NCI-H345 treated with DMSO at 0.1 percent for 48 hours (cell line): ENCODE results near the gene PGGHG.
"Not testable (repeated sequence)": the region's sequence is repeated elsewhere in the genome, so short reads cannot be mapped to it uniquely, and the experiment has no call there.

ENCODE experiments used
- DNase-seq: peaks from one replicate; lab custom pipeline; 2025; ENCODE audit not compliant: unreplicated experiment; lab: John Stamatoyannopoulos, UW

PGGHG gene

GRCh38 chr11:288478-289397 is at the start of gene PGGHG:
Gene PGGHG, plus strand, starts transcription at chr11:289126. Its CDS starts 691 bp downstream, at chr11:289817.
- no peak for DNase-seq

DNA sequence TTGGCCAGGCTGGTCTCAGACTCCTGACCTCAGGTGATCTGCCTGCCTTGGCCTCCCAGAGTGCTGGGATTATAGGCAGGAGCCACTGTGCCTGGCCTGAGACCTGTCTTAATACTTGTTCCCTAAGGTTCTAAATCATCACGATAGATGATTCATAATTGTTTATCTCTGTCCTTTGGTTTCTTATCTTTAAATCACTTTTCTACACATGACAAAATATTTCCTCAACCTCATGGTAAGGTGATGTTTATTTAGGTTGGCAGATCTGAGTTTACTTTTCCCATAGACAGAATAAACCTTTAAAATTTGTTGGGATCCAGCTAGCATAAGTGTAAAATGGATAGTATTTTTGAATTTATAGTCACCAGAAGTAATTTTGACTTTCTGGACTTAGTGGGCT is 48.6 kb upstream of the PGGHG start:
- no peak for DNase-seq

GRCh38 chr11:241634-242033 is 47.3 kb upstream of the PGGHG start:
- DNase-seq: no peak

GRCh38 chr11:244376-244775 is 44.5 kb upstream of the PGGHG start:
- DNase-seq: no peak

DNA sequence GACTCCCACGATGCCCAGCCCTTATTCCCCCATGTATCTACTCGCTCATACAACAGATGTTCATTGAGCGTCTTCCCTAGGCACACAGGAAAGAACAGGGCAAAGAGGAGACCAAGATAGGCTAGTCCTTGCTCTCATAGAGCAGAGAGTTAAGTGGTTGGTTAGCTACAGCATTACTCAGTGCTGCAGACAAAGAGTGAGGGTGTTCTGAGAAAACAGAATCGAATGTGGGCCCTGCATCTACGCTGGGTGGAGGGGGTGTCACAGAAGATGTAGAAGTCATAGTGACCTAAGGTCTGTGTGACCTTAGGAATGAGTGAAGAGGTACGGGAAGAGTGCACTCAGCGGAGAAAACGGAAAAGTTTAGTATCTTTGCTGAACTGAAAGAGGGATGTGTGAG is 39.9 kb upstream of the PGGHG start:
- no peak for DNase-seq

DNA sequence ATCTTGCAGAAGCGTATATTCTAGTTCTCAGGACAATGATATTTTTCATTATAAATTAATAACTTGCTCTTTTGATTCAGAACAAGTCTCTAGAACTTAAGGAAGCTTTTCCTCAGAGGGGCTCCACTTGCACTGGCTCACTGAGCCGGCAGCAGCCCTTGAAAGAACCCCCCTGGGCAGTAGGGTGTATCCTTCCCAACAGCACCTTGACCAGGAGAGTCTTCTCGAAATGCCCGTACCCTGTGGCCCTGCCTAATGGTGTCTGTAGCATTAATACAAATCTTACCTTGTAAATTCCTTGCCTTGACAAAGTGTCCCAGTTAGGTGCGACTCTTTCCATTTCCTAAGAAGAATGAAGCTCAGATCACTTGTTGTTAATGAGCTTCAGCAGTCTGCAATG is 38.7 kb upstream of the PGGHG start:
- no peak for DNase-seq

DNA sequence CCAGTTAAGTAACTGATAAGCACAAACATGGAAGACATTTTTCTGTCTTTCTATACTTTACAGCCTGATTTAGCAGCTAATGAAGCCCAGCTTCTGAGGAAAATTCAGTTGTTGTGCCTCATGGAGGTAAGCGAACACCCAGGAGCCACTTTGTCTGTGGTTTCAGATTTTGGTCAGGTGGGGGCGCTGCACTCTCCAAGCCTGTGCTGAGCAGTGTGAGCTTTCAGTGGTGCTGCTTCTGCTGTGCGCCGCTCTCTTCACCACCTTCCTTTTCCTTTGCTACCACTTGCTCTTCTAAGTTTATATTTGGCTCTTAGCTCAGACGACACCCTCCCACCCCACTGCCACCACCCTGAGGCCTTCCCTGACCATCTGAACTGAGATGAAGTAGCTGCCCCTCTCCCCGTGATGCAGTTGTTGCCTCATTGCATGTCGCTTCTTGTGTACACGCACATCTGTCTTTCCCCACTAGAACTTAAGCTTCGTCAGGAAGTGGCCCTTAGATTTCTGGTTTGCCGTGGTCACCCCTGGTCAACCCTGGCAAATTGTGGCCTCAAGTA is 38.1 kb upstream of the PGGHG start:
- no peak for DNase-seq

DNA sequence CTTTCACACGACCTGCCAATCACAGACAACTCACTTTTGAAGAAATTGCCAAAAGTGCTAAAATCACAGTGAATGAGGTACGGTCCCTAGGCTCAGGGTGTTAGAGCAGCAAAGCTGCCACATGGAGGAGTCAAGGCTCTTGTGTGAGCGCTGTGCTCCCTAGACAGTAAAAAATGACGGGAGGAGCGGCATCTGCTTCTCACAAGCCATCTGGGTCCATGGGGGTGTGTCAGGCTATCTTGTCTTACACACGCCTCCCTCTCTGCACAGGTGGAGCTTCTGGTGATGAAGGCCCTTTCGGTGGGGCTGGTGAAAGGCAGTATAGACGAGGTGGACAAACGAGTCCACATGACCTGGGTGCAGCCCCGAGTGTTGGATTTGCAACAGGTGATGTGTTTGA is 37.4 kb upstream of the PGGHG start:
- DNase-seq: no peak

DNA sequence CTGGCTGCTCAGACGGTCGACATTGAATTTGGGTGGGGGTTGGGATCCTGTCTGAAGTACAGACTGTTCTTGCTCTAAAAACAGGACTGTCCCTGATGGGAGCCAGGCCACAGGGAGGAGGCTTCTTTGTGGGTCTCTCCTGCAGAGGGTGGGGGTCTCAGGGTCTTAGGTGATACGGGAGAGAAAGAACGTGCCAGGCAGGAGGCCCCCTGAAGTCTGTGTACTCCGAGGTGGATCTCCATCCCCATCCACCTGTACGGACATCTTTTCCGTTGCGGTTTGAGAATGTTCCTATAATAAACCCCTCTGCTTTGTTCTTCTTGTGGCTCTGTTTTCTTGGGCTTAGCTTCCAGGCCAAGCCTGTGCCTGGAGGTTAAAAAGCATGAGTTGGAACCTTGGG is 36.3 kb upstream of the PGGHG start:
- no peak for DNase-seq

DNA sequence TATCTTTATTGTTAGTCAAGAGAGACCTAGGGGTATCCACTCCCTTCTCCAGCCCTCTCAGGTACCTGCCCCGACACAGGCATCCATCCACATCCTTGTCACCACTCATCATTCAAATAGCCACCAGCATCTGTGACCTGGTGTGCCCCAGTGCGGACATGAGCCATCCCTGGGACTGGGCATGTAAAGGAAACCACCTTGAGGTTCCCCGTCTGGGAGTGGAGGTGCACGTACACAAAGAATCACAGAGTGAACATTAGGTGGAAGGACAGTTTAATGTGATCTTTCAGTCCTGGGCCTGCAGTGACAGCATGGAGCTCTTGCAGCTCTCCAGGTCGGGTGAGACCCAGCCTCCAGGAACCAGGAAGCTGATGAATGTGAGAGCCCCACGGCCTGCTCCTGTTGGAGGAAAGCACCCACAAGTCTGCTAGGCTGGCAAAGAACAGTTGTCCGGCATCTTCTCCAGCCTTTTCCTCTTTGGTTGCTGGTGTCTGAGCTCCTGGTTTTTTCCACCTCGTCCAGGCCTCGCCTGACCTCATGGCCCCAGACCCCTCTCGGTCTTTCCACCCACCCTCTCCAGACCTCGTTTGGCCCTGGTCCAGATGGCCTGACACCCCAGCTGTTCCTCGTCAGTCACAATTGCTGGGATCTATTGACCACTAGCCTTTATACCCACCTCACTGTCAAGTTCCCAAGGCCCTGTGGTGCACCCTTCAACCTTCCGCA is 35.6 kb upstream of the PGGHG start:
- DNase-seq: no peak

DNA sequence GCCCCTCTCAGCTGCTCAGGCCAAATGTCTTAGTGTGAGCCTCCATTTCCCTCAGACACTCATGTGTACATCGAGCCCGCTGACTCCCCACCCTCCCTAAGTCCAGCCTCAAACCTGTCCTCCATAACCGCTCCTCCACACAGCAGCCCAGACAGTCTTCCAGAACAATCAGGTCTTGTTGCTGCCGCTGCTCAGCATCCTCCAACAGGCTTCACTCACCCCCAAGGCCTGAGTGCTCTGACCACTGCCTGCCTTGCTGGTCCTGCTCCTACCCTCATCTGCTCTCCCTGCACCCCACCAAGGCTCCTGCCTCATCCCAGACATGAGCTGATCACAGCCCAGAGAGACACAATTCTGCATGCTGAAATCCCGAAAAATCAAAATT is 35.0 kb upstream of the PGGHG start:
- no peak for DNase-seq

- DNase-seq: no peak
Observed at GRCh38 chr11:255176-255575, 33.8 kb upstream of the PGGHG start.

GRCh38 chr11:255816-256215 is 33.1 kb upstream of the PGGHG start:
- DNase-seq: no peak

DNA sequence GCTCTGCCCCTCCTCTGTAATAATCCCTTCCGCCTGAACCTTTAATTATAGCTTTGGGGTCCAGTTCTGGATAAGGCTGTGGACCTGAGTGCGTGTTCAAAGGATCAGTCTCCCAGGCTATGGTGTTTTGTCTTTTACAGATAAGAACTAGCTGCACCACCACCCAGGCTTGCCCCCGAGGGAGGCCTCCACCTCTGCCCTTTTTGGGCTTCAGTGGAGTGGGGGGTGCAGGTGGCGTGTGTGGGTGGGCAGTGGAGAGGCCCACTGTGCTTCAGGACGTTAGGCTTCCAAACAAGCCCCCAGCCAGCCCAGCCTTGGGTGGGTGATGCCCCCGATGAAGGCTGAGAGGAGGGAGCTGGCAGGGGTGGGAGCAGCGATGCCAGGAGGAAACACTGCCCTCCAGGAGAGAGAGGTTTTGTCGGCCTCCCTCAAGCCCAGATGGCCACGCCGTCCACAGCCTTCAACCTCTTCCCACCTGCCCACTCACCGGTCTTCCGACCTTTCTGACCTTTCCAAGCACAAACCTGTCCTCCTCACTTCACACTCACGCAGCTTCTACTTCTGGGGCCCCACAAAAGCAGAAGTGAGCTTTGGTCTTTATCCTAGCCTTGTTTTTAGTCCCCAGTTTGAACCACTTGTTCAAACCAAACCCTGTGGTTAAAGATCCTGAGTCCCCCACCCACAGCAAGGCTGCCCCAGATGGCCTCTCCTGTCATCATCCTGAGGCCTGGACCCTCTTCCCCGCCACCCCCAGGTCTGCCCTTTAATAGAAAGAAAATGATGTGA is 31.8 kb upstream of the PGGHG start:
- no peak for DNase-seq

DNA sequence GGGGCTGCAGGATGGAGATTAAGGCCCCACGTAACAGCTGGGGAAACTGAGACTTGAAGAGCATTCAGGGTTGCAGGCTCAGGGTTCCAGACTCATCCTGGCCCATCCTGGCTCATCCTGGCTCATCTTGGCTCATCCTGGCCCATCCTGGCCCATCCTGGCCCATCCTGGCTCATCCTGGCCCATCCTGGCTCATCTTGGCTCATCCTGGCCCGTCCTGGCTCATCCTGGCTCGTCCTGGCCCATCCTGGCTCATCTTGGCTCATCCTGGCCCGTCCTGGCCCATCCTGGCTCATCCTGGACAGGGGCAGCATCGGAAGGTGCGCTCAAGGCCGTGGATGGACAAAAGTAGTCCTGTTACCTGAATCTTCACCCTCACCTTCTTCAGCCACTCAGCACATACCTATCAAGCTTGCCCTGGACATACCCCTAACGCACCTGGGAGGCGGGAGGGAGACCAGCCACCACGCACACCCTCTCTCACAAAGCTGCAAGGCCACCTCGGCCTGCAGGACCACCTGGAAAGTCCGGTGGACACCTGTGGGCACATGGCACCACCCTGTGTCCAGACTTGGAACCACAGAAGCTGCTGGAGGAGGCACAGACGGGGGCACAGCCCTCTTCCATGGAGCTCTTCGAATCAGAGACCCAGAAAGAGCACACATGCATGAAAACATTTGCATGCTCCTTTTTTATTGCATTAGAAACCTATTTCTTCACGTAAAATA is 31.0 kb upstream of the PGGHG start:
- DNase-seq: no peak

- no peak for DNase-seq
Observed at GRCh38 chr11:259413-259812, 29.5 kb upstream of the PGGHG start.

DNA sequence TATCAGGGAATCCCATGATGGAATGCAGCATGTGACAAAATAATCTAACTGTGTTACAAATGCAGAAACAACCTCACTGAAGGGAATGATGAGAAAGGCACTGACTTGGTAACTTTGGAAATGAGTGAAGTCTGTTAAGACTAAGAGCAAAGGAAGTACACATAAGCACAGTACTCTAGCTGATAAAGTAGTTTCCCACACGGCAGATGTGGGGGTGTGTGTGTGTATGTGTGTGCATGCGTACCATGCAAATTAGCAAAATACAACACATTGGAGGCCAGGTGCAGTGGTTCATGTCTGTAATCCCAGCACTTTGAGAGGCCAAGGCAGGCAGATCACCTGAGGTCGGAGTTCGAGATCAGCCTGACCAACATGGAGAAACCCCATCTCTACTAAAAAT is 27.3 kb upstream of the PGGHG start:
- DNase-seq: no peak

DNA sequence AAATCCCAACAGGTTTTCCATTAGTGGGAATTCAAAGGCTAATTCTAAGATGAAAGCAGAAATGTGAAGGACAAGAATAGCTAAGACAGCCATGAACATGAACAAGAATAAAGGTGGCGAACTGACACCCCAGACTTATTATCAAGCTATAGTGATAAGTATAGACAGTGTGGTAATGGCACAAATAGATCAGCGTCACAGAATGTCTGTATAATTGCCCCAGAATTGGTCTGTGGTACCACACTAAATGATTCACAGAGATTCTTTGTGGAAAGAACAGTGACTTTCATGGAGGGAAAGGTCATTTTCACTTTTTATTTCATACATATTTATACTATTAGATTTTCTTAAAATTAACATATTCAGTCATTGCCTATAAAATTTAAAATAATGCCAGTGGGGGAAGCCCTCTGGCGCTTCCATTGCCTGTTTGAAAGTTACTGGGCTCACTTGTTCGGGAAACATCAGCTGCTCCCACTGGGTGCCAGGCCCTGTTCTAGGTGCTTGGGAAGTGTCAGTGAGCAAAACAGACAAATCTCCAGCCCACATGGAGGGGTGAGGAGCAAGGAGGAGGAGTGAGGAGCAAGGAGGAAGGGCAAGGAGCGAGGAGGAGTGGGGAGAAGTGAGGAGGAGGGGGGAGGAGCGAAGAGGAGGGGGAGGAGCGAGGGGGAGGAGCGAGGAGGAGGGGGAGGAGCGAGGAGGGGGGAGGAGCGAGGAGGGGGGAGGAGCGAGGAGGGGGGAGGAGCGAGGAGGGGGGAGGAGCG is 22.1 kb upstream of the PGGHG start:
- DNase-seq: no peak

- no peak for DNase-seq
Observed at GRCh38 chr11:267491-267994, 21.4 kb upstream of the PGGHG start.

- not testable (repeated sequence) for DNase-seq
Observed at GRCh38 chr11:268716-269145, 20.2 kb upstream of the PGGHG start.
